Measurements from ENCODE around the gene GDF2. TPM values are rescaled to one million over a fixed set of nuclear protein-coding genes. Genes with fewer than 3 reads are reported as not detected.

The GDF2 gene
- polyA plus RNA-seq, 1 donor, result not detected

GRCh38 chr10:47351899-47352815 lies 29.9 kb downstream of the GDF2 start:
- DNase-seq, result no peak
- Histone ChIP-seq H3K27me3 (ENCODE audit: control insufficient read depth, insufficient read depth, low read length) (no peaks in the 10 kb centered on the region), H3K27ac (ENCODE audit: low read length) (no peak overlapping the region), H3K9me3 (ENCODE audit: control insufficient read depth, low read depth, low read length) (no peaks in the 10 kb centered on the region), H3K4me3 (ENCODE audit: low read length) (no peak overlapping the region), H3K4me1 (ENCODE audit: control insufficient read depth, insufficient read depth, low read length) (no peaks in the 10 kb centered on the region), H3K36me3 (ENCODE audit: control insufficient read depth, insufficient read depth, low read length) (no peaks in the 10 kb centered on the region)
- WGBS (ENCODE audit: insufficient coverage, low lambda C conversion rate), result 80% methylated on average over 1 of the region's 14 CpGs

- H3K9me3 ChIP-seq (ENCODE audit: control insufficient read depth, low read depth, low read length), result no peaks in the 10 kb centered on the region
- no peaks in the 10 kb centered on the region for H3K27me3 ChIP-seq (ENCODE audit: control insufficient read depth, insufficient read depth, low read length)
- no CpG with 5 or more reads among the region's 6 CpGs for WGBS (ENCODE audit: insufficient coverage, low lambda C conversion rate)
- no peak for DNase-seq
- H3K4me3 ChIP-seq (ENCODE audit: low read length), result no peak overlapping the region
- no peak overlapping the region for H3K27ac ChIP-seq (ENCODE audit: low read length)
- H3K36me3 ChIP-seq (ENCODE audit: control insufficient read depth, insufficient read depth, low read length), result no peaks in the 10 kb centered on the region
- no peaks in the 10 kb centered on the region for H3K4me1 ChIP-seq (ENCODE audit: control insufficient read depth, insufficient read depth, low read length)
These were observed 31.1 kb downstream of the GDF2 start for GRCh38 chr10:47353351-47353750.

GRCh38 chr10:47354165-47354564 lies 31.9 kb downstream of the GDF2 start:
- Histone ChIP-seq H3K27me3 (ENCODE audit: control insufficient read depth, insufficient read depth, low read length) (no peaks in the 10 kb centered on the region), H3K4me3 (ENCODE audit: low read length) (no peak overlapping the region), H3K9me3 (ENCODE audit: control insufficient read depth, low read depth, low read length) (no peaks in the 10 kb centered on the region), H3K36me3 (ENCODE audit: control insufficient read depth, insufficient read depth, low read length) (no peaks in the 10 kb centered on the region), H3K4me1 (ENCODE audit: control insufficient read depth, insufficient read depth, low read length) (no peaks in the 10 kb centered on the region), H3K27ac (ENCODE audit: low read length) (no peak overlapping the region)
- no peak for DNase-seq
- WGBS (ENCODE audit: insufficient coverage, low lambda C conversion rate), result no CpG with 5 or more reads among the region's 4 CpGs

GRCh38 chr10:47354900-47355299 lies 32.6 kb downstream of the GDF2 start:
- no peaks in the 10 kb centered on the region for H3K9me3 ChIP-seq (ENCODE audit: control insufficient read depth, low read depth, low read length)
- no peak for DNase-seq
- no peaks in the 10 kb centered on the region for H3K4me1 ChIP-seq (ENCODE audit: control insufficient read depth, insufficient read depth, low read length)
- no peak overlapping the region for H3K4me3 ChIP-seq (ENCODE audit: low read length)
- no peak overlapping the region for H3K27ac ChIP-seq (ENCODE audit: low read length)
- no peaks in the 10 kb centered on the region for H3K36me3 ChIP-seq (ENCODE audit: control insufficient read depth, insufficient read depth, low read length)
- no peaks in the 10 kb centered on the region for H3K27me3 ChIP-seq (ENCODE audit: control insufficient read depth, insufficient read depth, low read length)
- WGBS (ENCODE audit: insufficient coverage, low lambda C conversion rate), result 80% methylated on average over 1 of the region's 1 CpG

GRCh38 chr10:47356708-47357107 lies 34.5 kb downstream of the GDF2 start:
- no peaks in the 10 kb centered on the region for H3K27me3 ChIP-seq (ENCODE audit: control insufficient read depth, insufficient read depth, low read length)
- WGBS (ENCODE audit: insufficient coverage, low lambda C conversion rate), result no CpG with 5 or more reads among the region's 5 CpGs
- H3K4me1 ChIP-seq (ENCODE audit: control insufficient read depth, insufficient read depth, low read length), result peaks cover 3% of the 10 kb centered on the region
- no peak for DNase-seq
- H3K27ac ChIP-seq (ENCODE audit: low read length), result no peak overlapping the region
- H3K9me3 ChIP-seq (ENCODE audit: control insufficient read depth, low read depth, low read length), result no peaks in the 10 kb centered on the region
- no peaks in the 10 kb centered on the region for H3K36me3 ChIP-seq (ENCODE audit: control insufficient read depth, insufficient read depth, low read length)
- no peak overlapping the region for H3K4me3 ChIP-seq (ENCODE audit: low read length)

GRCh38 chr10:47357131-47357582 lies 34.9 kb downstream of the GDF2 start:
- Histone ChIP-seq H3K4me3 (ENCODE audit: low read length) (no peak overlapping the region), H3K4me1 (ENCODE audit: control insufficient read depth, insufficient read depth, low read length) (peaks cover 3% of the 10 kb centered on the region), H3K27ac (ENCODE audit: low read length) (no peak overlapping the region), H3K27me3 (ENCODE audit: control insufficient read depth, insufficient read depth, low read length) (no peaks in the 10 kb centered on the region), H3K9me3 (ENCODE audit: control insufficient read depth, low read depth, low read length) (no peaks in the 10 kb centered on the region), H3K36me3 (ENCODE audit: control insufficient read depth, insufficient read depth, low read length) (no peaks in the 10 kb centered on the region)
- no CpG with 5 or more reads among the region's 12 CpGs for WGBS (ENCODE audit: insufficient coverage, low lambda C conversion rate)
- no peak for DNase-seq

GRCh38 chr10:47357911-47358310 lies 35.7 kb downstream of the GDF2 start:
- H3K4me3 ChIP-seq (ENCODE audit: low read length), result no peak overlapping the region
- H3K27me3 ChIP-seq (ENCODE audit: control insufficient read depth, insufficient read depth, low read length), result no peaks in the 10 kb centered on the region
- H3K27ac ChIP-seq (ENCODE audit: low read length), result no peak overlapping the region
- WGBS (ENCODE audit: insufficient coverage, low lambda C conversion rate), result 100% methylated on average over 1 of the region's 3 CpGs
- H3K4me1 ChIP-seq (ENCODE audit: control insufficient read depth, insufficient read depth, low read length), result peaks cover 3% of the 10 kb centered on the region
- H3K36me3 ChIP-seq (ENCODE audit: control insufficient read depth, insufficient read depth, low read length), result no peaks in the 10 kb centered on the region
- no peaks in the 10 kb centered on the region for H3K9me3 ChIP-seq (ENCODE audit: control insufficient read depth, low read depth, low read length)
- no peak for DNase-seq

- Histone ChIP-seq H3K9me3 (ENCODE audit: control insufficient read depth, low read depth, low read length) (no peaks in the 10 kb centered on the region), H3K27me3 (ENCODE audit: control insufficient read depth, insufficient read depth, low read length) (no peaks in the 10 kb centered on the region), H3K36me3 (ENCODE audit: control insufficient read depth, insufficient read depth, low read length) (no peaks in the 10 kb centered on the region), H3K4me3 (ENCODE audit: low read length) (no peak overlapping the region), H3K27ac (ENCODE audit: low read length) (no peak overlapping the region), H3K4me1 (ENCODE audit: control insufficient read depth, insufficient read depth, low read length) (peaks cover 6% of the 10 kb centered on the region)
- no peak for DNase-seq
- WGBS (ENCODE audit: insufficient coverage, low lambda C conversion rate), result no CpG with 5 or more reads among the region's 3 CpGs
These were observed 36.2 kb downstream of the GDF2 start for GRCh38 chr10:47358457-47358856.

- Histone ChIP-seq H3K27ac (ENCODE audit: low read length) (no peak overlapping the region), H3K4me1 (ENCODE audit: control insufficient read depth, insufficient read depth, low read length) (peaks cover 10% of the 10 kb centered on the region), H3K9me3 (ENCODE audit: control insufficient read depth, low read depth, low read length) (no peaks in the 10 kb centered on the region), H3K36me3 (ENCODE audit: control insufficient read depth, insufficient read depth, low read length) (no peaks in the 10 kb centered on the region), H3K4me3 (ENCODE audit: low read length) (no peak overlapping the region), H3K27me3 (ENCODE audit: control insufficient read depth, insufficient read depth, low read length) (no peaks in the 10 kb centered on the region)
- no peak for DNase-seq
- no CpG with 5 or more reads among the region's 2 CpGs for WGBS (ENCODE audit: insufficient coverage, low lambda C conversion rate)
These were observed 36.8 kb downstream of the GDF2 start for GRCh38 chr10:47359101-47359500.

GRCh38 chr10:47359626-47360418 lies 37.6 kb downstream of the GDF2 start:
- H3K27me3 ChIP-seq (ENCODE audit: control insufficient read depth, insufficient read depth, low read length), result no peaks in the 10 kb centered on the region
- DNase-seq, result no peak
- no peak overlapping the region for H3K27ac ChIP-seq (ENCODE audit: low read length)
- peaks cover 18% of the 10 kb centered on the region for H3K4me1 ChIP-seq (ENCODE audit: control insufficient read depth, insufficient read depth, low read length)
- no peak overlapping the region for H3K4me3 ChIP-seq (ENCODE audit: low read length)
- no CpG with 5 or more reads among the region's 4 CpGs for WGBS (ENCODE audit: insufficient coverage, low lambda C conversion rate)
- no peaks in the 10 kb centered on the region for H3K36me3 ChIP-seq (ENCODE audit: control insufficient read depth, insufficient read depth, low read length)
- no peaks in the 10 kb centered on the region for H3K9me3 ChIP-seq (ENCODE audit: control insufficient read depth, low read depth, low read length)
